Naive thymus-derived CD4-positive, alpha-beta T cell (primary cell): ENCODE results near the gene TMEM86B. TPM values are rescaled to one million over a fixed set of nuclear protein-coding genes. Genes with fewer than 3 reads are reported as not detected.

Source experiments
- ATAC-seq: fragments of 150-1000 bp; cut with Tn5 transposase; 2 replicates; pipeline ENCODE4 v1.10.0; 2021; ENCODE audit warnings: mild to moderate bottlenecking, moderate library complexity
- CTCF ChIA-PET: fragments of 350-600 bp; sonication (Branson Sonifier 250); formaldehyde crosslinking; loops from one replicate; lab custom pipeline; 2021; ENCODE audit warnings: antibody characterized with exemption; lab: Charles Lee
- POLR2A ChIA-PET: fragments of 350-600 bp; sonication (Branson Sonifier 250); formaldehyde crosslinking; loops from one replicate; lab custom pipeline; 2021; ENCODE audit warnings: antibody characterized with exemption, inconsistent platforms; lab: Charles Lee
- DNase-seq, 9 donors: peaks; one replicate each; pipeline versions ENCODE4 v3.0.0 to v3.0.0-alpha.2; 2020 to 2022; ENCODE audit warnings: mixed read lengths in 1 of 9
- H3K27ac ChIP-seq: one replicate; pipeline ENCODE4 v1.7.0; 2013; ENCODE audit warnings: mild to moderate bottlenecking, low read depth, low read length, moderate library complexity
- H3K27me3 ChIP-seq, 2 donors: one replicate each; pipeline ENCODE4 v1.7.0; 2013; ENCODE audit warnings: low read length in 2 of 2, mild to moderate bottlenecking in 2 of 2, moderate library complexity in 2 of 2; ENCODE audit not compliant: control insufficient read depth in 2 of 2, insufficient read depth in 2 of 2
- H3K36me3 ChIP-seq, 3 experiments: 1 replicate in 2 of 3; 2 replicates in 1 of 3; pipeline ENCODE4 v1.7.0; 2013; ENCODE audit warnings: low read length in 3 of 3, mild to moderate bottlenecking in 3 of 3, moderate library complexity in 1 of 3; ENCODE audit not compliant: insufficient read depth in 3 of 3, control insufficient read depth in 2 of 3
- H3K4me1 ChIP-seq, 2 donors: one replicate each; pipeline ENCODE4 v1.7.0; 2013; ENCODE audit warnings: low read length in 2 of 2, mild to moderate bottlenecking in 2 of 2, moderate library complexity in 1 of 2; ENCODE audit not compliant: control insufficient read depth in 2 of 2, insufficient read depth in 2 of 2
- H3K4me3 ChIP-seq: 2 replicates; pipeline ENCODE4 v1.7.0; 2013; ENCODE audit warnings: mild to moderate bottlenecking, low read length
- H3K9me3 ChIP-seq, 3 experiments: 1 replicate in 2 of 3; 2 replicates in 1 of 3; pipeline ENCODE4 v1.7.0; 2013; ENCODE audit warnings: low read length in 3 of 3; ENCODE audit not compliant: control insufficient read depth in 2 of 3
- H3K27ac Mint-ChIP-seq, 9 donors: one replicate each; pipeline ENCODE4 v1.8.0; 2020 to 2022; ENCODE audit warnings: mixed read lengths in 9 of 9, mild to moderate bottlenecking in 8 of 9, moderate library complexity in 5 of 9, inconsistent platforms in 2 of 9
- H3K27me3 Mint-ChIP-seq, 5 donors: one replicate each; pipeline ENCODE4 v1.8.0; 2021 to 2022; ENCODE audit warnings: mixed read lengths in 5 of 5, mild to moderate bottlenecking in 1 of 5
- H3K36me3 Mint-ChIP-seq, 5 donors: one replicate each; pipeline ENCODE4 v1.8.0; 2020 to 2022; ENCODE audit warnings: mixed read lengths in 5 of 5, mild to moderate bottlenecking in 3 of 5, inconsistent platforms in 1 of 5
- H3K4me1 Mint-ChIP-seq, 7 donors: one replicate each; pipeline ENCODE4 v1.8.0; 2020 to 2022; ENCODE audit warnings: mixed read lengths in 7 of 7, mild to moderate bottlenecking in 3 of 7, inconsistent platforms in 1 of 7
- H3K4me3 Mint-ChIP-seq, 10 donors: one replicate each; pipeline ENCODE4 v1.8.0; 2020 to 2022; ENCODE audit warnings: mild to moderate bottlenecking in 10 of 10, mixed read lengths in 10 of 10, moderate library complexity in 6 of 10, inconsistent platforms in 2 of 10
- H3K9me3 Mint-ChIP-seq, 11 donors: one replicate each; pipeline ENCODE4 v1.8.0; 2020 to 2022; ENCODE audit warnings: mixed read lengths in 11 of 11, mild to moderate bottlenecking in 4 of 11, inconsistent platforms in 1 of 11, moderate library complexity in 1 of 11
- intact Hi-C, 2 donors: fragments of 100-400 bp; cut with micrococcal nuclease; formaldehyde crosslinking; loops; one replicate each; pipeline ENCODE4 v1.15.1; 2023
- polyA plus RNA-seq, 2 donors: library from polyadenylated mRNA; unstranded; fragments of 300-500 nt; fragmentation: Illumina TruSeq; gene quantifications; one replicate each; pipeline ENCODE4 v1.2.3, GENCODE V29; 2021
- total RNA-seq, 6 experiments: library from RNA in 5 of 6; stranded (reverse) in 5 of 6; gene quantifications; 1 replicate in 5 of 6; 2 replicates in 1 of 6; pipeline ENCODE4 v1.2.3 and lab custom pipeline; 2021 to 2026

Gene TMEM86B
- total and polyA plus RNA-seq, 7 experiments from 2014 or later = 1.2 to 24.1 (median 10.5) TPM

DNA sequence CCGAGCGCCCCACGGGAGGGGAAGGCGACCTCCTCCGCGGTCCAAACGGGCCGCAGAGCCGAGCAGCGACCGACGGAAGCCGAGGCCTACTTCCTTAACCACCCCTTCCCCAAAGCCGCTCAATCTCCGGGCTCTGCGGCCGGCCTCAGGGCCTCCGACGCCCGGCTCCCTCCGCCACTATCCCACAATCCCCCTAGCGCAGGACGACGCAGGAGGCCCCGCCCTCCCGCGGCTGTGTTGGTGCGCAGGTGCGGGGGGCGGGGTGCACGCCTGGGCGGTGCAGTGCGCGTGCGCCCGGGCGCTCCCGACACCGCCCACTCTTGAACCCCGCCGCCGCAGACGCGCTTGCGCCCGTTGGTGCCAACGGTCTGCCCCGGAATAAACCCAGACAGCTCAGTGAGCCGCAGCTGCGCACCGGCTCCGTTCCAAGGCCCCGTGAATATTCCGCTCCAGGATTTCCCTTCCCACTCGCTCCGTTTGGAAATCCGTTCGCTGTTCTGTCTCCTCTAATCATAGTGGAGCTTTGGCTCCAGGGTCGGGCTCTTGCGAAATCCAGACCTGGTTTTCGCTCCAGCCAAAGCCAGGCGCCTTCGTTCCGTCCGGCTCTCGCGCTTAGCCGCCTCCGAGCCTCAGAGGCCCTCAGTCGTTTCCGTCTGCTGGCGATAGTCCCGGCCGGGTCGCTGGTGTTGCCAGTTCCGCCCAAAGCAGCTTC, 30.4 kb upstream of the TMEM86B start, which contains the start of gene PPP6R1:
Gene PPP6R1 (minus strand): TSS at position 190 of the 712 bp plus-strand sequence. CDS start 11,914 bp downstream, outside the sequence.
- H3K36me3 ChIP-seq = peaks cover 0 to 9% (median 0%) of the 10 kb centered on the region in 3 experiments
- peak within 1 kb of the TSS; percentile 97 to 99 (median 98) for H3K27ac Mint-ChIP-seq
- CTCF ChIA-PET = interaction anchor here (0.6 to 1.8 kb wide), 3 partner anchors 43 to 383 kb away, joined by 3 to 8 read pairs (median 4); no protein-coding TSS in a partner anchor
- H3K4me3 Mint-ChIP-seq = peak within 1 kb of the TSS; percentile 89 to 99 (median 98)
- peak; percentile 91 for ATAC-seq
- H3K4me1 Mint-ChIP-seq = peaks cover 36 to 45% (median 41%) of the 10 kb centered on the region in 7 donors
- intact Hi-C loops = loop anchor here (1.0 to 10.0 kb wide), 20 partner anchors 21 to 886 kb away; partner anchors contain the start of genes FIZ1 (in 2 of the 2), HSPBP1 (in 2 of the 2), KMT5C (in 2 of the 2) and PPP1R12C (in 2 of the 2)
- POLR2A ChIA-PET = interaction anchor here (0.6 to 12.3 kb wide), 25 partner anchors 8 to 395 kb away, joined by 3 to 156 read pairs (median 4); partner anchors contain the start of genes BRSK1, FIZ1, HSPBP1 and ISOC2
- no peaks in the 10 kb centered on the region for H3K27me3 Mint-ChIP-seq
- peak within 1 kb of the TSS; percentile 87 for H3K4me3 ChIP-seq
- no peaks in the 10 kb centered on the region for H3K9me3 ChIP-seq
- H3K27me3 ChIP-seq = no peaks in the 10 kb centered on the region
- peak within 1 kb of the TSS; percentile 94 for H3K27ac ChIP-seq
- peaks cover 31 to 43% of the 10 kb centered on the region in 2 donors for H3K4me1 ChIP-seq
- H3K36me3 Mint-ChIP-seq = peaks cover 0 to 40% (median 4%) of the 10 kb centered on the region in 5 donors
- DNase-seq = peak; percentile 92 to 97 (median 96)
- H3K9me3 Mint-ChIP-seq = no peaks in the 10 kb centered on the region

DNA sequence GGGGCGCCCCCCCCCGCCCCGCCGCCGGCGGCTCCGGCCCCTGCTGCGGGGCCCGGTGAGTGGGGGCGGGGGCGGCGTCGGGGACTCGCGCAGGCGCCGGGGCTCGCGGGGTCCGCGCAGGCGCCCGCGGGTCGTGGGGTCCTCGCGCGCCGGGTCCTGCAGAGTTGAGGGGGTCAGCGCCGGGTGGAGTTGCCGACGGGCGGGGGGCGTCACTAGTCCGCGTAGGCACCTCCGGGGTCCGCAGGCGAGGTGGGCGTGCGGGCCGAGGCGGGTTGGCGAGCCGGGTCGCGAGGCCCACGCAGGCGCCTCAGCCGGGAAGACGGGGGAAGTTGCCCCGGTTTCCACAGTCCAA, 29.9 kb upstream of the TMEM86B start:
- Histone ChIP-seq H3K27me3 (no peaks in the 10 kb centered on the region), H3K27ac (peak overlapping the region; percentile 94), H3K4me3 (peak overlapping the region; percentile 87), H3K9me3 (no peaks in the 10 kb centered on the region), H3K4me1 (peaks cover 33 to 46% of the 10 kb centered on the region in 2 donors), H3K36me3 (peaks cover 0 to 9% (median 0%) of the 10 kb centered on the region in 3 experiments)
- intact Hi-C loops = loop anchor here (2.0 to 10.0 kb wide), 9 partner anchors 34 to 886 kb away; partner anchors contain the start of genes ZNF444 (in 2 of the 2), COX6B2 (in 1 of the 2), PPP1R12C (in 1 of the 2) and ZNF580 (in 1 of the 2)
- ATAC-seq = peak; percentile 12
- Mint-ChIP-seq H3K4me3 (peak overlapping the region; percentile 87 to 99 (median 96)), H3K9me3 (no peaks in the 10 kb centered on the region), H3K27me3 (no peaks in the 10 kb centered on the region), H3K4me1 (peaks cover 41 to 50% (median 46%) of the 10 kb centered on the region in 7 donors), H3K27ac (peak overlapping the region in 7 of 9 donors; percentile 97 to 99 (median 98)), H3K36me3 (peaks cover 0 to 45% (median 4%) of the 10 kb centered on the region in 5 donors)
- POLR2A ChIA-PET = interaction anchor here (0.9 to 12.3 kb wide), 9 partner anchors 11 to 368 kb away, joined by 3 to 156 read pairs (median 5); partner anchors contain the start of genes BRSK1, HSPBP1, ISOC2 and KMT5C
- peak in 3 of 9 donors; percentile 33 to 65 (median 40) for DNase-seq
- CTCF ChIA-PET = interaction anchor here (1.8 kb wide), 1 partner anchor 43 kb away, joined by 8 read pairs; no protein-coding TSS in a partner anchor

DNA sequence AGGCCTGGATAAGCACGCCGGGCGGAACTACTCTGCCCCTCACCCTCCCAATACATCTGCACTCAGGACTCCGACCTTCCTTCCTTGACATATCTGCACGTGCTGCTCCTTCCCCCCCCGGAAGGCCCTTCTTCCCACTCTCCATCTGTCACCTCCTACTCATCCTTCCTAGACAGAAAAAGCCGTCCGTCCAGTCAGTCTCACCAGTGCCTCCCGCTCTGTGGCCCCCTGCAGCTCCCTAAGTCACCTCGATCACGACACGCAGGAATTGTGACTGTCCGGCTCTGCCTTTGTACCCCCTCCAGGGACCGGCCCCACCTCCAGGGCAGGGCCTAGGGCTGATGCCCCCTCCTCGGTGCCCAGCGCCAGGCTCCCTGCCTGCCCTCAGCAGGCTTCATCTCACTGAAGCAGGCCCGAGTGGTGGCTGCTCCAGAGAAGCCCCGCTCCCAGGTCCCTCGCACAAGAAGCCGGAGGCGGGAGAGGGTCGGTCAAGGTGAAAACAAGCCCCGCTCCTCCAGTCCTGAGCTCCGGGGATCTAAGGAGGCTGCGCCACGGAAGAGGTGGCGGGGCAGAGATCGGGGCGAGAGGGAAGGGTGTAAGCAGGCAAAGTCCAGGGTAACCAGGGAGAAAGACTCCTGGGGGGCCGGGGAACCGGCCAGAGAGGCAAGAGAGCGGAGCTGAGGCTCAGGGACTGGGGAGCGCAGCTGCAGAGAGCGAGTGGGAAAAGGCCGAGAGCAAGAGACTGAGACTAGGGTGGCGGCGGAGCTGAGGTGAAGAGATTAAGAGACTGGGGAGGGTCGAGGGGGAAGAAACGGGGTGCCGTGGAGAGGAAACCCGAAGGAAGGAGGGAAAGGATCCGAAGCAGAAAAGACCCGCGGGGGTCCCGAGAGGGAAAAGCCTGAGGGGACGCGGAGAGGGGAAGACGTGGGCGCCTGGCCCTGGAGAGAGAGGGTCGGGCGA, 29.2 kb upstream of the TMEM86B start:
- DNase-seq = peak in 5 of 9 donors; percentile 30 to 45 (median 37)
- H3K36me3 ChIP-seq = peaks cover 0 to 9% (median 0%) of the 10 kb centered on the region in 3 experiments
- H3K9me3 Mint-ChIP-seq = no peaks in the 10 kb centered on the region
- no peak for ATAC-seq
- ChIA-PET POLR2A (interaction anchor here (0.6 to 12.3 kb wide), 9 partner anchors 9 to 178 kb away, joined by 3 to 156 read pairs (median 4); partner anchors contain the start of genes BRSK1, HSPBP1, PTPRH and TMEM238), CTCF (interaction anchor here (1.0 to 1.4 kb wide), 2 partner anchors 10 to 25 kb away, joined by 3 read pairs; no protein-coding TSS in a partner anchor)
- H3K27me3 ChIP-seq = no peaks in the 10 kb centered on the region
- H3K4me1 Mint-ChIP-seq = peaks cover 48 to 57% (median 52%) of the 10 kb centered on the region in 7 donors
- H3K9me3 ChIP-seq = no peaks in the 10 kb centered on the region
- H3K4me3 ChIP-seq = peak overlapping the region; percentile 77
- H3K27ac ChIP-seq = peak overlapping the region; percentile 94
- H3K4me1 ChIP-seq = peaks cover 40 to 53% of the 10 kb centered on the region in 2 donors
- peaks cover 0 to 46% (median 4%) of the 10 kb centered on the region in 5 donors for H3K36me3 Mint-ChIP-seq
- peak overlapping the region; percentile 89 to 99 (median 98) for H3K4me3 Mint-ChIP-seq
- H3K27me3 Mint-ChIP-seq = no peaks in the 10 kb centered on the region
- H3K27ac Mint-ChIP-seq = peak overlapping the region; percentile 95 to 99 (median 97)
- intact Hi-C loops = loop anchor here (2.0 to 10.0 kb wide), 9 partner anchors 35 to 887 kb away; partner anchors contain the start of genes ZNF444 (in 2 of the 2), COX6B2 (in 1 of the 2), PPP1R12C (in 1 of the 2) and ZNF580 (in 1 of the 2)

DNA sequence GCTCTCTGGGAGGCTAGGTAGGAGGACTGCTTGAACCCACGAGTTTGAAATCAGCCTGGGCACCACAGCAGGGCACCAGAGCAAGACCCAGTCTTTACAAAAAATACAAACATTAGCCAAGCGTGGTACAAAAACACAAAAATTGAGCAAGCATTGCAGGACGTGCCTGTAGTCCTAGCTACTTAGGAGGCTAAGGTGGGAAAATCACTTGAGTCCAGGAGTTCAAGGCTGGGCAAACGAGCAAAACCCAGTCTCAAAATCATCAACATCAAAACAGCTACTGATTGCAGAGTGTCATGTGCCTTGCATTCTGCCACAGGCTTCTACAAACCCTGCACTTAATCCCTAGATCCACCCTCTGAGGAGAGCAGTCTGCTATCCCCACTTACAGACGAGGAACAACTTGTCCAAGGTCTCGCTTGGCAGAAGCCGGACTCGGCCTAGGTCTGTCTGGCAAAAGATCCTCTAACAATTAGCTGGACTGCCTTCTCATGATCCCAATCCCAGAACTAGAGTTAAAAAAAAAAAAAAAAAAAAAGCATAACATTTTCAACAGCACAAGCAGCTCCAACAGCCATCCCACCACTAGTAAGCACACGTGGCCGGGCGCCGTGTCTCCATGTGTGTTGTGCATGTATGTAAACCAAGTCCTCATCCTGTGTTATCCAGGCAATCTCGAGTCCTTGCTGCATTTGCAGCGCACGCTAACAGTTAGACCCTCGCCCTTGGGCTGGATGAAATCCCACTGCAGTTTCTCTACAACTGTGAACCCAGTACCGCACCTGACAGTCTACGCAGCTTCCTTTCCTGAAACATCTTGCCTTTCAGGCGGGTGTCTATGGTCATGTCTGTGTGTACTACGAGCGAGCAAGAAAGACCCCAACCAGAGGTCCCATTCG, 28.2 kb upstream of the TMEM86B start:
- no peaks in the 10 kb centered on the region for H3K27me3 Mint-ChIP-seq
- Histone ChIP-seq H3K27me3 (no peaks in the 10 kb centered on the region), H3K27ac (peak overlapping the region; percentile 94), H3K36me3 (peaks cover 0 to 9% (median 0%) of the 10 kb centered on the region in 3 experiments), H3K9me3 (no peaks in the 10 kb centered on the region), H3K4me3 (peak overlapping the region; percentile 77), H3K4me1 (peaks cover 48 to 63% of the 10 kb centered on the region in 2 donors)
- H3K9me3 Mint-ChIP-seq = no peaks in the 10 kb centered on the region
- CTCF ChIA-PET = interaction anchor here (0.6 to 1.4 kb wide), 3 partner anchors 9 to 52 kb away, joined by 3 to 4 read pairs (median 3); no protein-coding TSS in a partner anchor
- intact Hi-C loops = loop anchor here (5.0 to 10.0 kb wide), 6 partner anchors 35 to 888 kb away; partner anchors contain the start of genes COX6B2 (in 1 of the 2), PPP1R12C (in 1 of the 2) and ZNF444 (in 1 of the 2)
- H3K27ac Mint-ChIP-seq = peak overlapping the region; percentile 95 to 99 (median 97)
- POLR2A ChIA-PET = interaction anchor here (0.7 to 12.3 kb wide), 13 partner anchors 8 to 386 kb away, joined by 3 to 156 read pairs (median 4); partner anchors contain the start of genes BRSK1, HSPBP1, KMT5C and TMEM238
- peak overlapping the region; percentile 89 to 99 (median 98) for H3K4me3 Mint-ChIP-seq
- ATAC-seq = no peak
- H3K36me3 Mint-ChIP-seq = peaks cover 0 to 43% (median 0%) of the 10 kb centered on the region in 5 donors
- peak in 1 of 9 donors; percentile 30 for DNase-seq
- peaks cover 50 to 67% (median 61%) of the 10 kb centered on the region in 7 donors for H3K4me1 Mint-ChIP-seq
